SU-DHL-6 (cell line): ENCODE data around the gene TEX13A.

Experiments
- H2AFZ ChIP-seq: fragments of 200-600 bp; sonication (generic); 2 replicates; pipeline ENCODE4 v1.6.1; 2014; ENCODE audit warnings: low read depth, mild to moderate bottlenecking, moderate library complexity, mixed read lengths, antibody characterized with exemption, low read length; ENCODE audit not compliant: severe bottlenecking
- H3F3A ChIP-seq: fragments of 200-600 bp; shearing (Covaris generic); 2 replicates; pipeline ENCODE4 v1.6.0; 2016; ENCODE audit warnings: antibody characterized with exemption, mild to moderate bottlenecking; ENCODE audit not compliant: insufficient read depth
- H3K27ac ChIP-seq: fragments of 200-600 bp; sonication (generic); 2 replicates; pipeline ENCODE4 v1.5.1; 2016; ENCODE audit warnings: low read depth, mild to moderate bottlenecking, low read length, moderate library complexity, mixed read lengths
- H3K27me3 ChIP-seq: fragments of 200-600 bp; sonication (generic), shearing (Covaris generic); 2 replicates; pipeline ENCODE4 v1.6.0; 2014; ENCODE audit warnings: mild to moderate bottlenecking, low read length
- H3K36me3 ChIP-seq: fragments of 200-600 bp; sonication (generic); 2 replicates; pipeline ENCODE4 v1.6.1; 2014; ENCODE audit warnings: mild to moderate bottlenecking, low read length, mixed read lengths
- H3K4me2 ChIP-seq: fragments of 300-600, 200-600 bp; shearing (Covaris generic), sonication (generic); 2 replicates; pipeline ENCODE4 v1.6.0; 2014; ENCODE audit warnings: low read length, low read depth, mild to moderate bottlenecking; ENCODE audit not compliant: poor library complexity, severe bottlenecking
- H3K4me3 ChIP-seq: fragments of 200-600 bp; sonication (generic); 2 replicates; pipeline ENCODE4 v1.5.1; 2014; ENCODE audit warnings: antibody characterized with exemption, low read length, mild to moderate bottlenecking, mixed read lengths; ENCODE audit not compliant: insufficient read depth, poor library complexity, severe bottlenecking
- H3K79me2 ChIP-seq: fragments of 200-600 bp; sonication (generic); 2 replicates; pipeline ENCODE4 v1.6.1; 2014; ENCODE audit warnings: mild to moderate bottlenecking, low read length, moderate library complexity; ENCODE audit not compliant: insufficient read depth
- H3K9ac ChIP-seq: fragments of 200-600 bp; sonication (generic); 2 replicates; pipeline ENCODE4 v1.7.0; 2014; ENCODE audit warnings: mild to moderate bottlenecking, low read length
- H3K9me2 ChIP-seq: fragments of 200-600 bp; sonication (generic); replicated peaks from 2 replicates; pipeline ENCODE4 v1.6.1; 2014; ENCODE audit warnings: low read length; ENCODE audit not compliant: insufficient read depth
- H3K9me3 ChIP-seq: fragments of 200-600 bp; sonication (generic); 2 replicates; pipeline ENCODE4 v1.6.1; 2014; ENCODE audit warnings: low read length, mixed read lengths; ENCODE audit not compliant: insufficient read depth
- H4K20me1 ChIP-seq: fragments of 200-600 bp; sonication (generic); 2 replicates; pipeline ENCODE4 v1.6.1; 2014; ENCODE audit warnings: low read depth, mild to moderate bottlenecking, antibody characterized with exemption, low read length, moderate library complexity, mixed read lengths
- EZH2phosphoT487 ChIP-seq: fragments of 200-600 bp; sonication (generic), shearing (Covaris generic); conservative IDR thresholded peaks from 2 replicates; pipeline ENCODE4 v1.6.1; 2018; ENCODE audit warnings: mild to moderate bottlenecking, antibody characterized with exemption, low read length, moderate library complexity, mixed read lengths
- TF ChIP-seq, protein P1 (sequence below): fragments of 200-600 bp; sonication (generic); IDR thresholded peaks from one replicate; pipeline ENCODE4 v1.5.1; 2017; ENCODE audit warnings: antibody characterized with exemption, mild to moderate bottlenecking, low read length, moderate library complexity; ENCODE audit not compliant: insufficient read depth, poor library complexity, severe bottlenecking

Gene TEX13A, protein sequence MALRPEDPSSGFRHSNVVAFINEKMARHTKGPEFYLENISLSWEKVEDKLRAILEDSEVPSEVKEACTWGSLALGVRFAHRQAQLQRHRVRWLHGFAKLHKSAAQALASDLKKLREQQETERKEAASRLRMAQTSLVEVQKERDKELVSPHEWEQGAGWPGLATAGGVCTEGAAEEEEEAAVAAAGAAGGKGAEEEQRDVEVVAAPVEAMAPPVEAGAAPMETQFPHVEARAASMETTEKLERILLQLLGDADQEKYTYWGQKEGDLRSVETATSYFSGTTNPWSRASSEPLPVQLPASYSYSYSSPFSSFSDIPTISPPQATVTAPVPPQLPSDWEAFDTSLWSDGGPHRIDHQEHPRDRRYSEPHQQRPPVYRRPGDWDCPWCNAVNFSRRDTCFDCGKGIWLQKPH

GRCh38 chrX:105220636-105221035 is at the start of gene TEX13A:
Gene TEX13A (minus strand): TSS chrX:105220694. CDS start chrX:105220397, 297 bp downstream.
- Histone ChIP-seq H3K27me3 (no peaks in the 10 kb centered on the region), H4K20me1 (no peaks in the 10 kb centered on the region), H3K36me3 (no peaks in the 10 kb centered on the region), H3K9me2 (no peaks in the 10 kb centered on the region), H3K27ac (no peak within 1 kb of the TSS), H3F3A (no peaks in the 10 kb centered on the region), H2AFZ (no peak within 1 kb of the TSS), H3K79me2 (no peaks in the 10 kb centered on the region), H3K4me3 (no peak within 1 kb of the TSS), H3K9ac (no peak within 1 kb of the TSS), H3K9me3 (no peaks in the 10 kb centered on the region), H3K4me2 (no peak within 1 kb of the TSS)
- TF ChIP-seq EZH2phosphoT487: no peak
- TF ChIP-seq, protein P1, sequence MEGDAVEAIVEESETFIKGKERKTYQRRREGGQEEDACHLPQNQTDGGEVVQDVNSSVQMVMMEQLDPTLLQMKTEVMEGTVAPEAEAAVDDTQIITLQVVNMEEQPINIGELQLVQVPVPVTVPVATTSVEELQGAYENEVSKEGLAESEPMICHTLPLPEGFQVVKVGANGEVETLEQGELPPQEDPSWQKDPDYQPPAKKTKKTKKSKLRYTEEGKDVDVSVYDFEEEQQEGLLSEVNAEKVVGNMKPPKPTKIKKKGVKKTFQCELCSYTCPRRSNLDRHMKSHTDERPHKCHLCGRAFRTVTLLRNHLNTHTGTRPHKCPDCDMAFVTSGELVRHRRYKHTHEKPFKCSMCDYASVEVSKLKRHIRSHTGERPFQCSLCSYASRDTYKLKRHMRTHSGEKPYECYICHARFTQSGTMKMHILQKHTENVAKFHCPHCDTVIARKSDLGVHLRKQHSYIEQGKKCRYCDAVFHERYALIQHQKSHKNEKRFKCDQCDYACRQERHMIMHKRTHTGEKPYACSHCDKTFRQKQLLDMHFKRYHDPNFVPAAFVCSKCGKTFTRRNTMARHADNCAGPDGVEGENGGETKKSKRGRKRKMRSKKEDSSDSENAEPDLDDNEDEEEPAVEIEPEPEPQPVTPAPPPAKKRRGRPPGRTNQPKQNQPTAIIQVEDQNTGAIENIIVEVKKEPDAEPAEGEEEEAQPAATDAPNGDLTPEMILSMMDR: no peak

- no peak overlapping the region for H3K27ac ChIP-seq
- H3K9me2 ChIP-seq: no peaks in the 10 kb centered on the region
- no peaks in the 10 kb centered on the region for H3F3A ChIP-seq
- H3K27me3 ChIP-seq: no peaks in the 10 kb centered on the region
- H3K4me2 ChIP-seq: no peak overlapping the region
- no peak overlapping the region for H3K4me3 ChIP-seq
- no peak for TF ChIP-seq EZH2phosphoT487
- TF ChIP-seq, protein P1: no peak
- no peak overlapping the region for H2AFZ ChIP-seq
- no peak overlapping the region for H3K9ac ChIP-seq
- H4K20me1 ChIP-seq: no peaks in the 10 kb centered on the region
- H3K36me3 ChIP-seq: no peaks in the 10 kb centered on the region
- no peaks in the 10 kb centered on the region for H3K79me2 ChIP-seq
- H3K9me3 ChIP-seq: no peaks in the 10 kb centered on the region
Observed at GRCh38 chrX:105269386-105269785, 48.9 kb upstream of the TEX13A start.

- no peak overlapping the region for H3K4me3 ChIP-seq
Observed at GRCh38 chrX:105267167-105267566, 46.7 kb upstream of the TEX13A start.

More at GRCh38 chrX:105267167-105267566, 46.7 kb upstream of the TEX13A start:
- Histone ChIP-seq H4K20me1 (no peaks in the 10 kb centered on the region), H3F3A (no peaks in the 10 kb centered on the region), H3K9me3 (no peaks in the 10 kb centered on the region), H3K36me3 (no peaks in the 10 kb centered on the region), H3K27me3 (no peaks in the 10 kb centered on the region), H2AFZ (no peak overlapping the region), H3K9ac (no peak overlapping the region), H3K79me2 (no peaks in the 10 kb centered on the region), H3K27ac (no peak overlapping the region), H3K9me2 (no peaks in the 10 kb centered on the region), H3K4me2 (no peak overlapping the region)
- TF ChIP-seq, protein P1: no peak
- TF ChIP-seq EZH2phosphoT487: no peak
